MG63 (cell line): ENCODE results near the gene C1RL. TPM values are rescaled to one million over a fixed set of nuclear protein-coding genes. Genes with fewer than 3 reads are reported as not detected.

Source experiments
- DNase-seq: peaks from one replicate; pipeline ENCODE4 v3.0.0-alpha.2; 2020
- H3K27me3 ChIP-seq: fragments of 250-450 bp; sonication (Bioruptor Pico); 2 replicates; pipeline ENCODE4 v1.5.1; 2020; ENCODE audit warnings: mild to moderate bottlenecking, moderate library complexity
- H3K36me3 ChIP-seq: fragments of 250-450 bp; sonication (Bioruptor Pico); 2 replicates; pipeline ENCODE4 v1.5.1; 2020; ENCODE audit warnings: mild to moderate bottlenecking, moderate library complexity
- H3K4me3 ChIP-seq: fragments of 250-450 bp; sonication (Bioruptor Pico); 2 replicates; pipeline ENCODE4 v1.5.1; 2020; ENCODE audit warnings: mild to moderate bottlenecking, moderate library complexity
- H3K9me3 ChIP-seq: fragments of 250-450 bp; sonication (Bioruptor Pico); 2 replicates; pipeline ENCODE4 v1.5.1; 2020; ENCODE audit warnings: mild to moderate bottlenecking, moderate library complexity
- total RNA-seq: library from RNA; depleted of rRNA; stranded (reverse); fragments of >200 nt; shearing (Covaris generic); gene quantifications from 2 replicates; pipeline ENCODE4 v1.2.3, GENCODE V29; 2014; ENCODE audit warnings: low replicate concordance; rRNA removed

Gene C1RL, protein sequence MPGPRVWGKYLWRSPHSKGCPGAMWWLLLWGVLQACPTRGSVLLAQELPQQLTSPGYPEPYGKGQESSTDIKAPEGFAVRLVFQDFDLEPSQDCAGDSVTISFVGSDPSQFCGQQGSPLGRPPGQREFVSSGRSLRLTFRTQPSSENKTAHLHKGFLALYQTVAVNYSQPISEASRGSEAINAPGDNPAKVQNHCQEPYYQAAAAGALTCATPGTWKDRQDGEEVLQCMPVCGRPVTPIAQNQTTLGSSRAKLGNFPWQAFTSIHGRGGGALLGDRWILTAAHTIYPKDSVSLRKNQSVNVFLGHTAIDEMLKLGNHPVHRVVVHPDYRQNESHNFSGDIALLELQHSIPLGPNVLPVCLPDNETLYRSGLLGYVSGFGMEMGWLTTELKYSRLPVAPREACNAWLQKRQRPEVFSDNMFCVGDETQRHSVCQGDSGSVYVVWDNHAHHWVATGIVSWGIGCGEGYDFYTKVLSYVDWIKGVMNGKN
- total RNA-seq, result 0.32 and 3.7 TPM in 2 replicates

DNA sequence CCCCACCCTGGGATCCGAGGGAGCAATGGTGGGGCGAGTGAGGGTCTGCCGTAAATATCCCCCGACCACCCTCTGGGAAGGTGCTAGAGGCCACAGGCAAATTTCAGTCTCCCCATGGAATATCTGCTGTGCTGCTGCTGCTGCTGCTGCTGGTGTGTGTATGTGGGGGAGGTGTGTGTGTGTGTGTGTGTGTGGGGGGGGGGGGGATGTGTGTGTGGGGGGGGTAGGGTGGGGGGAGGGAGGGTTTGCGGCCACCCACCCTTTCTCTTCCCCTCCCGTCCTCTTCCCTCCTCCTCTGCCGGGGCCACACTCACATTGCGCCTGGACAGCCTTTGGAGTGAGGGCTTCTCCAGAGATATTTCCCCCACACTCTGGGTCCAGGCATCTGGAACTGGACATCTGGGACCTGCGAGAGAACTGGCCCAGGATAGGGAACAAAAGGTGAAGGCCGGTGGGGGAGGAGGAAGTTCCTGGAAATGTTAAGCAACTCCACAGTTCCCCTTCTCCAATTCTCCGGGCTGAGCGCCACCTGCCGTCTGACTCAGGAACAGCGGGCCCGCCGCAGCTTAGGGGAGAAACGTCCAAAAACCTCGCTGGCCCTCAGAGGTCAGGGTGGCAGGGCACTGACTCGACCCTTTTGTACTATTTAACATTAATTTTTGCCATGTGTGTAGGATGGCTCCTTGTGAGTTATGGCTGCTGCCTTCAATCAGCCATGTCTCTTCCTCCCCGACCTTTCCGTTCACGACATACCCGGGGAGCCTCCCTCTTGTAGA lies at the start of gene C1RL:
Gene C1RL (minus strand): TSS at position 419 of the 776 bp plus-strand sequence. CDS start 34 bp downstream, at position 385.
- peak within 1 kb of the TSS; percentile 29 for H3K4me3 ChIP-seq
- peak; percentile 74 for DNase-seq
- peaks cover 6% of the 10 kb centered on the region; the same call in 1 of the 2 replicates for H3K9me3 ChIP-seq
- no peaks in the 10 kb centered on the region for H3K36me3 ChIP-seq
- H3K27me3 ChIP-seq, result no peaks in the 10 kb centered on the region

DNA sequence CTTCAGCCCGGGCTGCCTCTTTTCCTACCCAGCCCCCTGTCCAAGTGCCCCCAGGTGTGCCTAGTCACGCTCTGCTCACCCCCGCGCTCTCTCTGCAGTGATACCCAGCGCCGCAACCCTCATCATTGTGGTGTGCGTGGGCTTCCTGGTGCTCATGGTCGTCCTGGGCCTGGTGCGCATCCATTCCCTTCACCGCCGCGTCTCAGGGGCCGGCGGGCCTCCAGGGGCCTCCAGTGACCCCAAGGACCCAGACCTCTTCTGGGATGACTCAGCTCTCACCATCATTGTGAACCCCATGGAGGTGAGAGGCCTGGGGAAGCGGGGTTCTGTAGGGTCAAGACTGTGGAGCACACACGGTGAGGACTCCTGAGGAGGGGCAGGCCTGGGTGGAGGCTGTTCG lies 48.4 kb upstream of the C1RL start:
- H3K36me3 ChIP-seq, result no peaks in the 10 kb centered on the region
- H3K4me3 ChIP-seq, result no peak overlapping the region
- no peak for DNase-seq
- no peaks in the 10 kb centered on the region for H3K9me3 ChIP-seq
- no peaks in the 10 kb centered on the region for H3K27me3 ChIP-seq

DNA sequence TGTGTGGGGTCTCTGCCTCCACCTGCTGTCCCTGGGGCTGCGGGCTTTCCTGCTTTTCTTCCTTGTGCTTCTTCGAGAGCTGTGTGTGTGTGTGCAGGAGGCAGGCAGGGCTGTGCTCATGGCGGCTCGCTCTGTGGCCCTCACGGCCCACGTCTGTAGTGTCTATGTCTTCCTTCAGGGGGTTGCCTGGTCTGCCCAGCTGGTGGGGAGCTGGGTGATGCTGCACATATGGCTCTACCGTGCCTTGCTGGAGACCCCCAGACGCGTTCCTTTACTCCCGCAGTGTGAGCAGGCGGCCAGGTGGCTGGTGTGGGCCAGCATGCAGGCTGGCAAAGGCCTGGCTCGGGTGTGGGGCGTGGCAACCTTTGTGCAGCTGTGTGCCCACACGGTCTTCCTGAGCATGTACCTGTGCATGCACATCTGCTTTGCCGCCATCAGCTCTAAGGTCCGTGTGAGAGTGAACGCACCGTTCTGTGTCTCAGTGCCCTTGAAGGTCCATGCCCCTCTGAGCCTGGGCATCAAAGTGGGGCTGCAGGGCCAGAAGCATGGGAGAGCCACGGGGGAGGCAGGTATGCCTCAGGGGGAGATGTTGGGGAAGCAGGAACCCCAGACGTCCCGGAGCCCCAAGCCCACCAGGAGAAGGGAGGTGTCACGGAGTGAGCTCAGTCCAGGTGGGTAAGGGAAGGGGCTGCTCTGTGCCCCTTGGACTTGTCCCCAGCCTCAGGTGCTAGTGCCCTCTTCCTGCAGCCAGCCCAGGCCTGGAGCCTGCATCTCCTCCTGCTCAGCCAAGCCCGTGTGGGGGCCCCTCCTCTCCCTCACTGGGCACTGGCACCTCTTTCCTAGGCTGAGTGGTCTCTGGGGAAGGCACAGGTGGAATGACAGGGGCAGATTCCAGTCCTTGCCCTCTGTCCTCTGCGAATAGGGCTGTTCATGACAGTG lies 47.5 kb upstream of the C1RL start:
- Histone ChIP-seq H3K9me3 (no peaks in the 10 kb centered on the region), H3K36me3 (no peaks in the 10 kb centered on the region), H3K27me3 (no peaks in the 10 kb centered on the region), H3K4me3 (no peak overlapping the region)
- DNase-seq, result no peak

DNA sequence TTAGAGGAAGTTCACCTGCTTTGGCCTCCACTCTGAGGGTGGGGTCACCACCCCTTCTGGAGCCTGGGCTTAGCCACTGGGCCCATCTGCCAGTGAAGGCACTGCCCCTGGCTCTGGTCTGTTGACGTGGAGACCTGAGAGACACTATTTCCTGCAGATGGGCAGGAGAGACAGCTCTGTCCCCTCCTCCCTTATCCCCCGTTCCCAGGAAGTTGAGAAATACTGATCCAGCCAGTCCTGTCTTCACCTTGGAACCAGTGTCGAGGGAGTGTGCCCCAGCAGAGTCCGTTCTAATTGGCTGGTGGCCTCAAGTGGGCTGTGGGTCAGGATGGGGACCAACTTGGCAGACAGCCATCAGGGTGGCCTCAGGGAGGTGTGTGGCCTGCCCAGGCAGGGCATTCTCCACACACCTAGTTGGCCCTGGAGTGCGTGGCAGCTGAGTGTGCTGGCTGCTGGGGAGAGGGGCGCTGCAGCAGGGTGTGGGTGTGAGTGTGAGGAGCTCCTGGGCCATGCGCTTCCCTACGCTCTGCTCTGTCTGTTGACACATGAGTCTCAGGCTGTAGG lies 46.5 kb upstream of the C1RL start:
- DNase-seq, result no peak

DNA sequence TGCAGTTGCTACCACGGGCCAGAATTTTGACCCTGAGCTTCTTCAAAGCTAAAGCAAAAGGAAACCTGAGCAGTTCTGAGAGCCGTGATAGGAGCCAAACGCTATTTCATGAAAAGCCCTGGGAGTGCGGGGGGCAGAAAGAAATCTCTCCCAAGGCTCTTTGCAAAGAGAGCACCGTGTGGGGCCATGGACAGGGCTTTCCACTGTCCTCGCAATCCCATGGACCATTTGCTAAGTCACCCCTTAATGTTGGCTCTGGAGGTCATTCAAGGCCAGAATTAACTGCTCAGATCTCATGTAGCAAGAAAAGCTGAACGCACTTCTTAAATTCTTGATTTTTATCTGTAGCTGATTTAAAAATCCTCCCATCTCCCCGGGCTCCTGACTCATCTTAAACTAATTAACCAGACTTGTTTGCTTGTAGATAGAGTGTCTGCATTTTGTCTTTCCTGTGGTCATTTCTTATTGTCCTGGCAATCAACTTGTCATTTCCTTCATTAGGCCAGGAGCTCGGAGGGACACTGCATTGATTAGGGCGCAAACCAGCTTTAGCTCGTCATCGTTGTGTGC lies 46.0 kb upstream of the C1RL start:
- H3K36me3 ChIP-seq, result no peaks in the 10 kb centered on the region
- no peak for DNase-seq
- H3K4me3 ChIP-seq, result no peak overlapping the region
- H3K27me3 ChIP-seq, result no peaks in the 10 kb centered on the region
- H3K9me3 ChIP-seq, result no peaks in the 10 kb centered on the region

More for the DNA sequence above, 46.5 kb upstream of the C1RL start:
- no peaks in the 10 kb centered on the region for H3K27me3 ChIP-seq
- no peaks in the 10 kb centered on the region for H3K9me3 ChIP-seq
- H3K36me3 ChIP-seq, result no peaks in the 10 kb centered on the region
- H3K4me3 ChIP-seq, result no peak overlapping the region

DNA sequence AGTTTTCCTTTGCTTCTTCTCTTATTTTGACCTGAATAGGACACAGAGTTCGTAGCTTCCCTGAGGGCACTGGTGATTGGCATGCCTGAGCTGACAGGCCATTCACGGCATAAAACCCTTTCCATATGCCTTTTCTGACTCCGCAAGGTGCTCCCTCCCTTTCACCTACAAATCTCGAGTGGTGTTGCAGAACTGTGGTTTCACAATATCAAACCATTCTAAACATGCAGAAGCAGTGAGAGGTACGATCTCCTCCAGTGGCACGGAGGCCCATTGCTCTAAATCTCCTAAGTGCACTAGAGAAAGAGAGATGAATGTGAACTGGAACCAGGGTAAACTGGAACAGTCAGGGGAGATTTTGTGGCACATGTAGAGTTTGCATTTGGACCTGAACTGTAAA lies 45.0 kb upstream of the C1RL start:
- Histone ChIP-seq H3K4me3 (no peak overlapping the region), H3K36me3 (no peaks in the 10 kb centered on the region), H3K9me3 (no peaks in the 10 kb centered on the region), H3K27me3 (no peaks in the 10 kb centered on the region)
- no peak for DNase-seq

DNA sequence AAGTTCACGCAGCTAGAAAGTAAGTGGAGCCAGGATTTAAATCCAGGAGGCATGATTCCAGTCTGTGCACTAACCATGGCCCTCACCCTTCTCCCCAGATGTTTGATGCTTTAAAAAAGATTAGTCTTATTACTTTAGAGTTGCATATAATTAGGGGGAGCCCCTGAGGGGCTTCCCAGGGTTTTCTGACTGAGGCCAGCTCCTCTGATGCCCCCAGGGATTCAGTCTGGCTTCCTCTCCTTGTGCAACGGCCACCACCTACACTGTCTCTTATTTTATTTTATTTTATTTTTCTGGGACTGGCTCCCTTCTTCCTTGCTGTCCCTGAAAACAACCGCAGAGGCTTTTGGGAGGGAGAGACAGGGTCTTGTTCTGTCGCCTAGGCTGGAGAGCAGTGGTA lies 43.8 kb upstream of the C1RL start:
- no peaks in the 10 kb centered on the region for H3K27me3 ChIP-seq
- no peak for DNase-seq
- no peak overlapping the region for H3K4me3 ChIP-seq
- no peaks in the 10 kb centered on the region for H3K36me3 ChIP-seq
- no peaks in the 10 kb centered on the region for H3K9me3 ChIP-seq

DNA sequence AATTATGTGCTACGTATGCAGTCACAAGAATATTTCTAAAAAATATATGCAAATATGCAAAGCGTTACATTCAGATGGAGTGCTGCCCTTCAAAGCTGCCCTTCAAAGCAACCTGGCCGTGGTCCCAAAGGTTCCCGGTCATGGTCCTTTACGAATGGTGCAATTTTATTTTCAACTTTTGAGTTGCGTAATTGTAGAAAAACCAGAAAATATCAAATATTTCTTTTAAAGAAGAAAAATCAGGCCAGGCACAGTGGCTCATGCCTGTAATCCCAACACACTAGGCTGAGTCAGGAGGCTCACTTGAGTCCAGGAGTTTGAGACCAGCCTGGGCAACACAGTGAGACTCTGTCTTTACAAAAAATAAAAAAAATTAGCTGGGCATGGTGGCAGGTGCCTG lies 42.5 kb upstream of the C1RL start:
- DNase-seq, result no peak
- Histone ChIP-seq H3K27me3 (no peaks in the 10 kb centered on the region), H3K4me3 (no peak overlapping the region), H3K9me3 (no peaks in the 10 kb centered on the region), H3K36me3 (no peaks in the 10 kb centered on the region)

DNA sequence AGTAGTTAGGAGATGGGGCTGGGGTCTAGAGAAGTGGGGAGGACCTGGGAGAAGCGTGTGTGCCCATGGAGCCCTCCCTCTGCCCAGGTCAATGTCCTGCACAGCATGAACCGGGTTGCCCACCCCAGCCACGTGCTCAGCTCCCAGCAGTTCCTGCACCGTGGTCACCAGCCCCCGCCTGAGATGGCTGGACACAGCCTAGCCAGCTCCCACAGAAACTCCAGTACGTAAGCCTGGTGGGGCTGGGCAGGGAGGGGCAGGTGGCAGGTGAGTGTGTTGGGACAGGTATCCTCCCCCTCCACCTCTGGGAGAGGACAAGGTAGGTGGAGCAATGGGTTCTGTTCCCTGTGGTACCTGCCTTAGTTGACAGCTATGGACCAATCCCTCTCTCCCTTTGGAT lies 41.8 kb upstream of the C1RL start:
- Histone ChIP-seq H3K9me3 (no peaks in the 10 kb centered on the region), H3K27me3 (no peaks in the 10 kb centered on the region), H3K4me3 (no peak overlapping the region), H3K36me3 (no peaks in the 10 kb centered on the region)
- no peak for DNase-seq

DNA sequence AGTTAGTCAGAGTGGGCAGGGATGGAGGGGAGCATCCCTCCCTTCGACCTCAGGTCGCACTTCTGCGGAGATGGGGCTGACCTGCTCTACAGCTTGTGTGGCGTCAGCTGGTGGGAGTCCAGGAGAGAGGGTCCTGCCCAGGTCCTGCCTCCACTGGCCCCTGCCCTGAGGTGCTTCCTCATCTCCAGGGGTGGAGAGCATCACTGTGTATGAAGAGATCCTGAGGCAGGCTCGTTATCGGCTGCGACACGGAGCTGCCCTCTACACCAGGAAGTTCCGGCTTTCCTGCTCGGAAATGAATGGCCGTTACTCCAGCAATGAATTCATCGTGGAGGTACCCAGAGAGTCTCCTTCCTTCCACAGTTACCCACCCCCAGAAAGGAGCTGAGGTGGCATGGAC lies 41.3 kb upstream of the C1RL start:
- Histone ChIP-seq H3K4me3 (no peak overlapping the region), H3K36me3 (no peaks in the 10 kb centered on the region)
- DNase-seq, result no peak

DNA sequence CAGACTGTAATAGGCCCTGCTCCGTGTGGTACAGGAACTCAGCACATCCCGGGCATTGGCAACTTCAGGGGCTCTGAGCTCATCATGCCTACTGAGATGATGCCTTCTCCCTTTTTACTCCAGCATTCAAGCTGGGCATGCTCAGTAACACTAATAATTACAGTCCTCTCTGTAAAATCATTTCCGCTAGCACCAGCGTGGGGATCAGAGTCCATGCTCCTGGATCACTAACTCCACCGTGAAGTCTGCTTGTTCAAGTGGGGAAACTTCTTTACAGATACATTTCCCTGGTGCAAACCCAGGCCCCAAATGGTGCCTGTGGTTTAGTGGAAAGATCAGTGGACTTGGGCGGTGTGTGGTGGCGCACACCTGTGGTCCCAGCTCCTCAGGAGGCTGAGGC lies 37.9 kb upstream of the C1RL start:
- H3K27me3 ChIP-seq, result no peaks in the 10 kb centered on the region
- no peak overlapping the region for H3K4me3 ChIP-seq
- DNase-seq, result no peak
- no peaks in the 10 kb centered on the region for H3K36me3 ChIP-seq
- no peaks in the 10 kb centered on the region for H3K9me3 ChIP-seq

More for the DNA sequence above, 41.3 kb upstream of the C1RL start:
- no peaks in the 10 kb centered on the region for H3K27me3 ChIP-seq
- no peaks in the 10 kb centered on the region for H3K9me3 ChIP-seq

DNA sequence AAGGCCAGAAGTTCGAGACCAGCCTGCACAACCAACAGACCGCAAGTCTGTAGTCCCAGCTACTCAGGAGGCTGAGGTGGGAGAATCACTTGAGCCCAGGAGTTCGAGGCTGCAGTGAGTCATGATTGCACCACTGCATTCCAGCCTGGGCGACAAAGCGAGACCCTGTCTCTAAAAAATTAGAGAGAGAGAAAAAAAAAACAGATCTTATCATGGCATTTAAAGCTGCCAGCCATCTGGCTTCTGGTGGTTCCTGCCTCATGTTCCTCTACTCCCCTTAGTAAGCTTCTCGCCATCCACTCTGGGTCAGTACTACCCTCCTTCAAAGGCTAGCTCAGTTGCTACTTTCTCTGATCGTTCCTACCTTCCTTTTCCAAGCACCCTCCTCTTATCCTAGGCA lies 37.2 kb upstream of the C1RL start:
- Histone ChIP-seq H3K9me3 (no peaks in the 10 kb centered on the region), H3K27me3 (no peaks in the 10 kb centered on the region), H3K36me3 (no peaks in the 10 kb centered on the region), H3K4me3 (no peak overlapping the region)
- no peak for DNase-seq

DNA sequence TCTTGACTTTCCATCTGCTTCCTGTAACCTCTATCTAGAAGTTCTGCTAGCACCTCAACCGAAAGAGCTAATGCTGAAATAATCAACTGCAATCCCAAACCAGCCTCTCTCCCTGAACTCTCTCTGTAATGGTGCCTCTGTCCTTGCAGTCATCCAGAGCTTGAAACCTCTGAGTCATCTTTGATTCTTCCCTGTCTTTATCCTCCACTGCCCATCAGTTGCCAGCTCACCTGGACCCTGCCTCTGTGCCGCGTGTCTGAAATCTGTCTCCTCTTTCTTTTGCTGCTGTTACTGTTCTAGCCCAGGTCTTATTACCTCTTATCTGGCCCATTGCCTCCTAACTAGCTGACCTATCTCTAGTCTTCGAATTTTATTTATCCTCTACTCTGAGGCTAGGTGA lies 36.7 kb upstream of the C1RL start:
- Histone ChIP-seq H3K4me3 (no peak overlapping the region), H3K36me3 (no peaks in the 10 kb centered on the region), H3K9me3 (no peaks in the 10 kb centered on the region), H3K27me3 (no peaks in the 10 kb centered on the region)
- no peak for DNase-seq

DNA sequence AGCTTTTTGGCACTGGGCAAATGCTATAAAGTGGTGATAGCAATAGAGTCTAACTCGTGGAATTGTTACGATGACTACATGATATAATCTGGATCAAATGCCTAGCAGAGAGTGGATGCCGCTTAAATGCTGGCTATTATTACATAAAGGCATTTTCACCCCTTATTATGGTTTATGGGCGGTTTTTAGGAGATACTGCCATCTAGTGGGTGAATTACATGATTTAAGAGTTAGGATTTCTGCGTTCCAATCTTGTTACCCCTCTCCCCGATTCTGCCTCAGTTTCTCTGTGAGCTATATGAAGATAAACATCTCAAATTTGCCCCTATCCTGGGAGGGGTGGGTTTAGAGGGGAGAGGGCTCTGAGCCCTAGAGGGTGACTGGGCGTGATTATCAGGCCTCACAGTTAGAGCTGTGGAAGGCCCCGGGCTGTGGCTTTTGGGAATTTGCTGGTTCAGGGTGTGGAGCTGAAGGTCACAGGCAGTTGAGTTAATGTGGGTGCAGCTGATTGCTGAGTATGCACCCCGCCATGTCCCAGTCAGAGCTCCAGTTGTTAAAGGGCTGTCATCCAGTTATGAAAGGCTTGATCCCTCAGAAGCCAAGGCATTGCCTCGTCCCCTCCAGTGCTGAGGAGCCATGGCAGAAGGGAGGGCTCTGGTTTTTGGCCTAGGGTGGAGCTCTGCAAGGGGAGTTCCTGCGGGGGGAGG lies 35.6 kb upstream of the C1RL start:
- Histone ChIP-seq H3K27me3 (no peaks in the 10 kb centered on the region), H3K9me3 (no peaks in the 10 kb centered on the region), H3K36me3 (no peaks in the 10 kb centered on the region), H3K4me3 (no peak overlapping the region)
- no peak for DNase-seq

DNA sequence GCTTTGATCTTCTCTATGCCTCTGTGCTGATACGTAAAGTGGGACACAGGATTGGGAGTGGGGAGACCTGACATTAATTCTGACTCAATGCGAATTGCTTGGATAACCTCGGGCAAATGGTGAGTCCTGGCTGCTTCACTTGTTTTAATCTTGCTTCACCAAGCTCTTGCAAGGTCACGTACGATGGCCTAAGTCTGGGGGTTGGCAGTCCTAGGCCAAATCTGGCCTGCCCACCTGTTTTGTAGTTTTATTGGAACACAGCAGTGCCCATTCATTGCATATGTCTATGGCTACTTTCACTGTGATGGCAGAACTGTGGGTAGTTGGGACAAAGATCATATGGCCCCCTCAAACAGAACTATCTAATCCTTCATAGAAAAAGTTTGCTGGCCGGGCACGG lies 34.5 kb upstream of the C1RL start:
- no peak for DNase-seq
- H3K9me3 ChIP-seq, result no peaks in the 10 kb centered on the region
- H3K27me3 ChIP-seq, result no peaks in the 10 kb centered on the region
- H3K36me3 ChIP-seq, result no peaks in the 10 kb centered on the region
- no peak overlapping the region for H3K4me3 ChIP-seq
